Lower leg skin (tissue), 3 donors: ENCODE data around the gene STRN.

Experiments
- CTCF ChIP-seq, 3 donors: fragments of 450-650 bp; IDR thresholded peaks; one replicate each; pipeline ENCODE4 v1.5.1; 2016; ENCODE audit warnings: antibody characterized with exemption in 3 of 3, mild to moderate bottlenecking in 3 of 3, moderate library complexity in 2 of 3
- POLR2A ChIP-seq, 2 donors: fragments of 450-650 bp; IDR thresholded peaks; one replicate each; pipeline ENCODE4 v1.6.1; 2016 to 2017; ENCODE audit warnings: antibody characterized with exemption in 2 of 2, mild to moderate bottlenecking in 1 of 2, moderate library complexity in 1 of 2

GRCh38 chr2:36800381-36800780 lies 166.0 kb downstream of the STRN start:
- no peak for TF ChIP-seq CTCF (IDR thresholded peaks at IDR 0.05)
- no peak for TF ChIP-seq POLR2A (IDR thresholded peaks at IDR 0.05)
